GM18873 (cell line): ENCODE results near the gene GNL3L.
"Not testable (repeated sequence)": the region's sequence is repeated elsewhere in the genome, so short reads cannot be mapped to it uniquely, and the experiment has no call there.

Source experiments
- ATAC-seq: cut with Tn5 transposase; IDR thresholded peaks from one replicate; pipeline ENCODE4 v1.9.1; 2021; ENCODE audit warnings: mild to moderate bottlenecking, moderate library complexity, moderate number of reproducible peaks; ENCODE audit not compliant: unreplicated experiment, low FRiP score

The GNL3L gene

DNA sequence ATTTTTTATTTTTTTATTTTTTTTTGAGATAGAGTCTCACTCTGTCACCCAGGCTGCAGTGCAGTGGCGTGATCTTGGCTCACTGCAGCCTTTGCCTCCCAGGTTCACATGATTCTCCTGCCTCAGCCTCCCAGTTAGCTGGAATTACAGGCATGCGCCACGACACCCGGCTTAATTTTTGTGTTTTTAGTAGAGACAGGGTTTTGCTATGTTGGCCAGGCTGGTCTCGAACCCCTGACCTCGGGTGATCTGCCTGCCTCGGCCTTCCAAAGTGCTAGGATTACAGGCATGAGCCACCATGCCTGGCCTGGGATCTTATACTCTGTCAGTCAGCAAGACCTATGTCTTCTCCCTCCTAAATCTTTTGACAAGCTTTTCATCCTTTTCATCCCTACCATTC, 25.0 kb downstream of the GNL3L start:
- ATAC-seq = not testable (repeated sequence)

DNA sequence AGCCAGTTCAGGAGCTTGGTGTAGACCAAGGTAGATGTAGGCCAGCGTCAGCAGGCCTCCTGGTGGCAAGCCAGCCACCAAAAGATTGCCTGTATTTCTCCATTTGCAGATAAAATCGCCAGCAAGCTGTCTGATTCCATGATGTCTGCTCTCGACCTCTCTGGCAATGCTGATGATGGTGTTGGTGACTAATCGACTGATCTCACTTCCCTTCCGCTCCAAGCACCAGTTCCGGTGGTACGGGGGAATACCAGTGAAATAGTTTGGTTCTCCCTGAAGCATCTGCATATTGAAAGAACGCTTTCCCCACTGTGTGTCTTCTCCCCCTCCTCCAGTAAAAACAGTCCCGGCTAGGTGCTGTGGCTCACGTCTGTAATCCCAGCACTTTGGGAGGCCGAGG, 30.4 kb downstream of the GNL3L start:
- ATAC-seq = no peak

- no peak for ATAC-seq
These were observed 31.6 kb downstream of the GNL3L start for GRCh38 chrX:54561622-54562021.

DNA sequence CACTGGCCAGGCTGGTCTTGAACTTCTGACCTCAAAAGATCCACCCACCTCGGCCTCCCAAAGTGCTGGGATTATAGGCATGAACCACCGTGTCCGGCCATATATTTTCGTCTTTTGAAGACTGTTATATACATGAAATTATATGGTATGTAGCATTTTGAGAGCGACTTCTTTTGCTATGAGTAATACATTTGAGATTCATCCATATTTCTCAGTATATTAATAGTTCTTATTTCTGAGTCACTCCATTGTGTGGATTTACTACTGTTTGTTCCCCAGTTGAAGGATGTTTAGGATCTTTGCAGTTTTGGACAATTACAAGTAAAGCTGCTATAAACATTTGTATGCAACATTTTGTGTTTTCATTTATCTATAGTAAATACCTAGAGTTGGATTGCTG, 34.9 kb downstream of the GNL3L start:
- no peak for ATAC-seq

GRCh38 chrX:54570332-54570731, 40.3 kb downstream of the GNL3L start:
- ATAC-seq = no peak

DNA sequence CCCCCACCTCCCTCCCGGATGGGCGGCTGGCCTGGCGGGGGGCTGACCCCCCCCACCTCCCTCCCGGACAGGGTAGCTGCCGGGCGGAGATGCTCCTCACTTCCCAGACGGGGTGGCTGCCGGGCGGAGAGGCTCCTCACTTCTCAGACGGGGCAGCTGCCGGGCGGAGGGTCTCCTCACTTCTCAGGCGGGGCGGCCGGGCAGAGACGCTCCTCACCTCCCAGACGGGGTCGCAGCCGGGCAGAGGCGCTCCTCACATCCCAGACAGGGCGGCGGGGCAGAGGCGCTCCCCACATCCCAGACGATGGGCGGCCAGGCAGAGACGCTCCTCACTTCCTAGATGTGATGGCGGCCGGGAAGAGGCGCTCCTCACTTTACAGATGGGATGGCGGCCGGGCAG, 42.6 kb downstream of the GNL3L start:
- ATAC-seq = not testable (repeated sequence)

DNA sequence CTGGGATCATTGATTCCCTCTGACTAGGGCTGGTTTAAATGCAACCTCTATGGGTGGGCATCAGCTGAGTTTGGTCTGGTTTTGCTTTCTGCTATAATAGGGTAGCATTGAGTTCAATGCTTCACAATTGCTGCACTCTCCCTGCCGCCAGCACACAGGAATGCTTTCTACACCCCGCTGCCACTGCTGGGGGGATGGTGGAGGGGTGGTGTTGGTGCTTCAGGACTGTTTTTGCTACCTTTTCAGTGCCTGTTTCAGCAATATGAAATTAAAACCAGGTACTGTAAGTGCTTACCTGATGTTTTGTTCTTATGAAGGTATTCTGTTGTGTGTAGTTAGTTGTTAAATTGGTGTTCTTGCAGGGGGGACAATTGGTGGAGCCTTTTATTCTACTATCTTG, 67.7 kb downstream of the GNL3L start:
- no peak for ATAC-seq

DNA sequence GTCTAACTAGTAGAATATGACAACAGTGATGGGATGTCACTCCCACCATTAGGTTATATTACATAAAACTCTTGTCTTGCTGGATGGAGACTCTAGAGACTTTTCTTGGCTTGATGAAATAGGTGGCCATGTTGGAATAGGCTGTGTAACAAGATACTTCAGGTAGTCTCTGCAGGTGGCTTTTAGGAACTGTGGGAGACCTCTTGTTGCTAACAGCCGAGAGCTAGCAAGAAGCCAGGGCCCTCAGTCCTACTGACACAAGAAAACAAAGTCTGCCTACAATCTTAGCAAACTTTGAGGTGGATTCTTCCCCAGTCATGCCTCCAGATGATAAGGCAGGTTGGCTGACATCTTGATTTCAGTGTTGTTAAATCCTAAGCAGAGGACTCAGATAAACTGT, 72.5 kb downstream of the GNL3L start:
- no peak for ATAC-seq
